IMR-90 (cell line): Measurements from ENCODE around the gene VCP. TPM values are rescaled to one million over a fixed set of nuclear protein-coding genes. Genes with fewer than 3 reads are reported as not detected.

ENCODE experiments used
- ATAC-seq: fragments of 200-7000 bp; cut with Tn5 transposase; 2 replicates; pipeline ENCODE4 v1.9.1; 2020; ENCODE audit warnings: low read depth, mild to moderate bottlenecking, moderate library complexity
- BruUV-seq: library from RNA; stranded (reverse); fragments of 400-500 nt; replicated peaks from 2 replicates; lab custom pipeline; 2021; lab: Mats Ljungman, UMichigan
- CTCF ChIA-PET: fragments of 300-600 bp; formaldehyde crosslinking; extraction: SDS; loops from one replicate; lab custom pipeline; 2021; ENCODE audit warnings: antibody characterized with exemption; lab: Yijun Ruan, JAX
- POLR2A ChIA-PET: fragments of 300-600 bp; sonication (Branson Sonifier 250); formaldehyde crosslinking; loops from one replicate; lab custom pipeline; 2022; ENCODE audit warnings: antibody characterized with exemption; ENCODE audit not compliant: unreplicated experiment; lab: Charles Lee
- DNase-seq: peaks from one replicate; pipeline ENCODE4 v3.0.0; 2013
- H2AFZ ChIP-seq: replicated peaks from 2 replicates; pipeline ENCODE3; 2013; ENCODE audit warnings: low read length, mild to moderate bottlenecking; ENCODE audit not compliant: poor library complexity
- H2AK5ac ChIP-seq: 2 replicates; pipeline ENCODE4 v1.6.1; 2013; ENCODE audit warnings: low read depth, low read length, inconsistent platforms
- H2AK9ac ChIP-seq: replicated peaks from 2 replicates; pipeline ENCODE3; 2013; ENCODE audit warnings: mild to moderate bottlenecking, low read depth, low read length, moderate library complexity; ENCODE audit not compliant: poor library complexity
- H2BK120ac ChIP-seq: 2 replicates; pipeline ENCODE4 v1.6.1; 2013; ENCODE audit warnings: low read depth, low read length, inconsistent platforms
- H2BK15ac ChIP-seq: 3 replicates; pipeline ENCODE4 v1.6.1; 2013; ENCODE audit warnings: low read depth, low read length, inconsistent platforms
- H2BK20ac ChIP-seq: 2 replicates; pipeline ENCODE4 v1.6.1; 2013; ENCODE audit warnings: low read depth, mild to moderate bottlenecking, inconsistent platforms, low read length, moderate library complexity
- H2BK5ac ChIP-seq: 2 replicates; pipeline ENCODE4 v1.6.1; 2013; ENCODE audit warnings: mild to moderate bottlenecking, low read depth, low read length, inconsistent platforms; ENCODE audit not compliant: poor library complexity, severe bottlenecking
- H3K14ac ChIP-seq: replicated peaks from 2 replicates; pipeline ENCODE4 v1.6.1; 2013; ENCODE audit warnings: low read depth, low read length, inconsistent platforms
- H3K18ac ChIP-seq: 2 replicates; pipeline ENCODE4 v1.6.1; 2013; ENCODE audit warnings: low read depth, low read length, control low read depth
- H3K23ac ChIP-seq: 2 replicates; pipeline ENCODE4 v1.6.1; 2013; ENCODE audit warnings: low read depth, low read length, inconsistent platforms
- H3K27ac ChIP-seq: 2 replicates; pipeline ENCODE4 v1.5.1; 2013; ENCODE audit warnings: mild to moderate bottlenecking, control low read depth, low read length; ENCODE audit not compliant: insufficient read depth
- H3K27me3 ChIP-seq: 2 replicates; pipeline ENCODE4 v1.6.1; 2013; ENCODE audit warnings: low read length; ENCODE audit not compliant: control insufficient read depth, insufficient read depth
- H3K36me3 ChIP-seq: 2 replicates; pipeline ENCODE4 v1.6.1; 2013; ENCODE audit warnings: low read length, mixed read lengths; ENCODE audit not compliant: control insufficient read depth, insufficient read depth
- H3K4ac ChIP-seq: 2 replicates; pipeline ENCODE4 v1.6.1; 2013; ENCODE audit warnings: low read depth, low read length, inconsistent platforms
- H3K4me1 ChIP-seq: 2 replicates; pipeline ENCODE4 v1.6.1; 2013; ENCODE audit warnings: low read length, mixed read lengths; ENCODE audit not compliant: control insufficient read depth, insufficient read depth
- H3K4me2 ChIP-seq: 2 replicates; pipeline ENCODE4 v1.6.1; 2013; ENCODE audit warnings: low read depth, mild to moderate bottlenecking, control low read depth, low read length, moderate library complexity
- H3K4me3 ChIP-seq: 2 replicates; pipeline ENCODE4 v1.5.1; 2013; ENCODE audit warnings: low read depth, mild to moderate bottlenecking, control low read depth, low read length, moderate library complexity; ENCODE audit not compliant: insufficient read depth
- H3K56ac ChIP-seq: 2 replicates; pipeline ENCODE4 v1.6.1; 2013; ENCODE audit warnings: low read length, inconsistent platforms; ENCODE audit not compliant: insufficient read depth; ENCODE audit errors: extremely low read depth
- H3K79me1 ChIP-seq, 2 experiments: 2 replicates each; pipeline ENCODE4 v1.6.1; 2013; ENCODE audit warnings: low read length in 2 of 2, inconsistent platforms in 1 of 2, low read depth in 1 of 2
- H3K9ac ChIP-seq: 2 replicates; pipeline ENCODE4 v1.6.1; 2013; ENCODE audit warnings: low read depth, low read length, control low read depth
- H3K9me1 ChIP-seq: 2 replicates; pipeline ENCODE4 v1.6.1; 2013; ENCODE audit warnings: low read length, inconsistent platforms; ENCODE audit not compliant: insufficient read depth
- H3K9me3 ChIP-seq: 2 replicates; pipeline ENCODE4 v1.6.1; 2013; ENCODE audit warnings: low read length; ENCODE audit not compliant: control insufficient read depth, insufficient read depth
- H4K20me1 ChIP-seq: 2 replicates; pipeline ENCODE4 v1.6.1; 2013; ENCODE audit warnings: low read length, inconsistent platforms; ENCODE audit not compliant: insufficient read depth
- H4K5ac ChIP-seq: 2 replicates; pipeline ENCODE4 v1.6.1; 2013; ENCODE audit warnings: mild to moderate bottlenecking, low read depth, low read length, control low read depth
- H4K8ac ChIP-seq, 2 experiments: 2 replicates each; pipeline ENCODE4 v1.6.1; 2013; ENCODE audit warnings: low read depth in 2 of 2, low read length in 2 of 2, control low read depth in 1 of 2, inconsistent platforms in 1 of 2
- H4K91ac ChIP-seq: 2 replicates; pipeline ENCODE4 v1.6.1; 2013; ENCODE audit warnings: low read depth, low read length, inconsistent platforms; ENCODE audit not compliant: insufficient read depth
- BHLHE40 ChIP-seq: fragments of 150-350 bp; IDR thresholded peaks from 2 replicates; pipeline ENCODE4 v1.6.1; 2016; ENCODE audit warnings: mild to moderate bottlenecking, low read depth, low read length
- CTCF ChIP-seq: conservative IDR thresholded peaks from 2 replicates; pipeline ENCODE4 v1.5.1; 2012; ENCODE audit warnings: mild to moderate bottlenecking, low read depth, low read length, improper control_type of control experiment
- FOS ChIP-seq: fragments of 150-350 bp; IDR thresholded peaks from 2 replicates; pipeline ENCODE4 v1.6.1; 2016; ENCODE audit warnings: low read depth, low read length
- MAZ ChIP-seq: IDR thresholded peaks from 2 replicates; pipeline ENCODE4 v1.6.1; 2012; ENCODE audit warnings: low read depth, mild to moderate bottlenecking, low read length, improper control_type of control experiment, moderate library complexity, borderline replicate concordance
- MXI1 ChIP-seq: IDR thresholded peaks from 2 replicates; pipeline ENCODE4 v1.6.1; 2012; ENCODE audit warnings: low read depth, mild to moderate bottlenecking, low read length, moderate library complexity, borderline replicate concordance
- RCOR1 ChIP-seq: IDR thresholded peaks from 2 replicates; pipeline ENCODE4 v1.6.1; 2012; ENCODE audit warnings: mild to moderate bottlenecking, low read length, improper control_type of control experiment; ENCODE audit not compliant: insufficient replicate concordance
- RFX5 ChIP-seq: IDR thresholded peaks from 2 replicates; pipeline ENCODE4 v1.8.0; 2012; ENCODE audit warnings: low read depth, mild to moderate bottlenecking, low read length, moderate library complexity
- SMC3 ChIP-seq: fragments of 150-350 bp; IDR thresholded peaks from 2 replicates; pipeline ENCODE4 v1.6.1; 2016; ENCODE audit warnings: low read depth, mild to moderate bottlenecking, antibody characterized with exemption, low read length, moderate library complexity
- WGBS, 2 experiments: methylation state at CpG; one replicate each; pipeline versions ENCODE4 v1.1.5 to v1.1.7; 2013; ENCODE audit warnings: missing lambda C conversion rate in 2 of 2; ENCODE audit not compliant: insufficient read length in 1 of 2; ENCODE audit errors: extremely low coverage in 2 of 2; 5-methylcytosine and 5-hydroxymethylcytosine counted together
- dilution Hi-C: fragments of 300-500 bp; cut with HindIII; formaldehyde crosslinking; loops from one replicate; pipeline ENCODE4 v1.14.3; 2018; ENCODE audit warnings: low sequenced_read_pairs; ENCODE audit not compliant: unreplicated experiment
- in situ Hi-C: fragments of 300-500 bp; cut with MboI; formaldehyde crosslinking; loops from 3 replicates; pipeline ENCODE4 v1.14.3; 2019; ENCODE audit warnings: low sequenced_read_pairs, inconsistent platforms, mixed read lengths
- intact Hi-C: fragments of 100-400 bp; cut with micrococcal nuclease; formaldehyde crosslinking; loops from 2 replicates; pipeline ENCODE4 v1.10.0; 2022
- polyA plus RNA-seq, 3 experiments: library from polyadenylated mRNA; depleted of rRNA; stranded (reverse); fragments of >200 nt; gene quantifications; 2 replicates each; pipeline ENCODE4 v1.2.3, GENCODE V29; 2012; ENCODE audit warnings: low replicate concordance in 1 of 3
- total RNA-seq: library from RNA; depleted of rRNA; stranded (reverse); fragments of >200 nt; gene quantifications from 2 replicates; pipeline ENCODE4 v1.2.3, GENCODE V29; 2012
- TF ChIP-seq, protein P1 (sequence below): fragments of 150-350 bp; IDR thresholded peaks from 2 replicates; pipeline ENCODE4 v1.6.1; 2016; ENCODE audit warnings: low read depth, mild to moderate bottlenecking, low read length, moderate library complexity, borderline replicate concordance

Gene VCP
- total and polyA plus RNA-seq, 2 of the 4 experiments (the other 2 are of a cell fraction), result 292 to 516 TPM

GRCh38 chr9:35048511-35048910 is 23.9 kb downstream of the VCP start:
- no TSS peak for BruUV-seq
- H3K23ac ChIP-seq, result no peak overlapping the region
- DNase-seq (no peak), ATAC-seq (no peak)
- 0 out of 2 replicates have a peak, but pooled peaks cover under 1% of the 10 kb centered on the region for H4K20me1 ChIP-seq
- H3K18ac ChIP-seq, result no peak overlapping the region
- no peak overlapping the region for H2BK15ac ChIP-seq
- H2AFZ ChIP-seq, result no peak overlapping the region
- ChIA-PET CTCF (no interaction called here), POLR2A (no interaction called here)
- no peak overlapping the region for H2BK20ac ChIP-seq
- H3K79me1 ChIP-seq, result peaks cover 9 to 23% of the 10 kb centered on the region in 2 experiments
- no peak overlapping the region for H3K4me3 ChIP-seq
- H3K9ac ChIP-seq, result no peak overlapping the region
- peaks cover 6% of the 10 kb centered on the region for H3K4me1 ChIP-seq
- no peak overlapping the region for H4K5ac ChIP-seq
- H3K27ac ChIP-seq, result no peak overlapping the region
- no peak overlapping the region for H4K91ac ChIP-seq
- TF ChIP-seq FOS (no peak), RCOR1 (no peak), MAZ (no peak), SMC3 (no peak), RFX5 (no peak), CTCF (no peak), BHLHE40 (no peak), MXI1 (no peak)
- TF ChIP-seq, protein P1, sequence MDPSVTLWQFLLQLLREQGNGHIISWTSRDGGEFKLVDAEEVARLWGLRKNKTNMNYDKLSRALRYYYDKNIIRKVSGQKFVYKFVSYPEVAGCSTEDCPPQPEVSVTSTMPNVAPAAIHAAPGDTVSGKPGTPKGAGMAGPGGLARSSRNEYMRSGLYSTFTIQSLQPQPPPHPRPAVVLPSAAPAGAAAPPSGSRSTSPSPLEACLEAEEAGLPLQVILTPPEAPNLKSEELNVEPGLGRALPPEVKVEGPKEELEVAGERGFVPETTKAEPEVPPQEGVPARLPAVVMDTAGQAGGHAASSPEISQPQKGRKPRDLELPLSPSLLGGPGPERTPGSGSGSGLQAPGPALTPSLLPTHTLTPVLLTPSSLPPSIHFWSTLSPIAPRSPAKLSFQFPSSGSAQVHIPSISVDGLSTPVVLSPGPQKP, result no peak
- H2AK5ac ChIP-seq, result no peak overlapping the region
- no peak overlapping the region for H2BK120ac ChIP-seq
- 100% methylated on average over 1 to 2 of the region's 6 CpGs for WGBS, 2 experiments
- H3K27me3 ChIP-seq, result no peaks in the 10 kb centered on the region
- H3K4me2 ChIP-seq, result no peak overlapping the region
- no peak overlapping the region for H3K4ac ChIP-seq
- intact Hi-C loops (no loop called here), in situ Hi-C loops (no loop called here), dilution Hi-C loops (no loop called here)
- no peak overlapping the region for H4K8ac ChIP-seq
- H2BK5ac ChIP-seq, result no peak overlapping the region
- H3K14ac ChIP-seq, result no peak overlapping the region
- no peaks in the 10 kb centered on the region for H3K9me3 ChIP-seq
- peaks cover 7% of the 10 kb centered on the region; the same call in 1 of the 2 replicates for H3K9me1 ChIP-seq
- H3K36me3 ChIP-seq, result peaks cover 27% of the 10 kb centered on the region
- no peak overlapping the region for H3K56ac ChIP-seq
- no peak overlapping the region for H2AK9ac ChIP-seq
